Measurements from ENCODE around the gene NCOA3.

Gene NCOA3

GRCh38 chr20:47561603-47562583, 60.2 kb downstream of the NCOA3 start:
- FAIRE-seq (no peak), DNase-seq (ENCODE audit: insufficient read length) (no peak)
- no peak for TF ChIP-seq POLR2AphosphoS5 (IDR thresholded peaks at IDR 0.05; ENCODE audit: low read depth, low read length)
- no peak for TF ChIP-seq TAF1 (IDR thresholded peaks at IDR 0.05; ENCODE audit: borderline replicate concordance, low read depth, low read length)
- TF ChIP-seq POLR2A (IDR thresholded peaks at IDR 0.05; ENCODE audit: low read depth, low read length): no peak

- DNase-seq (ENCODE audit: insufficient read length) (no peak), FAIRE-seq (no peak)
These were observed 64.6 kb downstream of the NCOA3 start for GRCh38 chr20:47566269-47566668.

GRCh38 chr20:47568019-47568418, 66.3 kb downstream of the NCOA3 start:
- TF ChIP-seq POLR2A (IDR thresholded peaks at IDR 0.05; ENCODE audit: low read depth, low read length) (no peak), POLR2AphosphoS5 (IDR thresholded peaks at IDR 0.05; ENCODE audit: low read depth, low read length) (no peak), TAF1 (IDR thresholded peaks at IDR 0.05; ENCODE audit: borderline replicate concordance, low read depth, low read length) (no peak)
- no peak for FAIRE-seq
- no peak for DNase-seq (ENCODE audit: insufficient read length)

More at GRCh38 chr20:47566269-47566668, 64.6 kb downstream of the NCOA3 start:
- TF ChIP-seq POLR2A (IDR thresholded peaks at IDR 0.05; ENCODE audit: low read depth, low read length) (no peak), POLR2AphosphoS5 (IDR thresholded peaks at IDR 0.05; ENCODE audit: low read depth, low read length) (no peak), TAF1 (IDR thresholded peaks at IDR 0.05; ENCODE audit: borderline replicate concordance, low read depth, low read length) (no peak)

GRCh38 chr20:47568837-47569410, 67.2 kb downstream of the NCOA3 start:
- DNase-seq (ENCODE audit: insufficient read length) (no peak), FAIRE-seq (no peak)
- no peak for TF ChIP-seq POLR2A (IDR thresholded peaks at IDR 0.05; ENCODE audit: low read depth, low read length)
- TF ChIP-seq TAF1 (IDR thresholded peaks at IDR 0.05; ENCODE audit: borderline replicate concordance, low read depth, low read length): no peak

GRCh38 chr20:47571426-47571825, 69.7 kb downstream of the NCOA3 start:
- TF ChIP-seq POLR2A (IDR thresholded peaks at IDR 0.05; ENCODE audit: low read depth, low read length) (no peak), POLR2AphosphoS5 (IDR thresholded peaks at IDR 0.05; ENCODE audit: low read depth, low read length) (no peak), TAF1 (IDR thresholded peaks at IDR 0.05; ENCODE audit: borderline replicate concordance, low read depth, low read length) (no peak)
- DNase-seq (ENCODE audit: insufficient read length) (no peak), FAIRE-seq (no peak)

- DNase-seq (ENCODE audit: insufficient read length) (no peak), FAIRE-seq (no peak)
These were observed 70.5 kb downstream of the NCOA3 start for GRCh38 chr20:47572105-47572729.

GRCh38 chr20:47573559-47573958, 71.9 kb downstream of the NCOA3 start:
- no peak for FAIRE-seq

More at GRCh38 chr20:47572105-47572729, 70.5 kb downstream of the NCOA3 start:
- TF ChIP-seq POLR2AphosphoS5 (IDR thresholded peaks at IDR 0.05; ENCODE audit: low read depth, low read length): no peak
- TF ChIP-seq TAF1 (IDR thresholded peaks at IDR 0.05; ENCODE audit: borderline replicate concordance, low read depth, low read length): no peak
- no peak for TF ChIP-seq POLR2A (IDR thresholded peaks at IDR 0.05; ENCODE audit: low read depth, low read length)

GRCh38 chr20:47574616-47575364, 73.1 kb downstream of the NCOA3 start:
- DNase-seq (ENCODE audit: insufficient read length) (no peak), FAIRE-seq (no peak)
- no peak for TF ChIP-seq TAF1 (IDR thresholded peaks at IDR 0.05; ENCODE audit: borderline replicate concordance, low read depth, low read length)
- no peak for TF ChIP-seq POLR2AphosphoS5 (IDR thresholded peaks at IDR 0.05; ENCODE audit: low read depth, low read length)
- no peak for TF ChIP-seq POLR2A (IDR thresholded peaks at IDR 0.05; ENCODE audit: low read depth, low read length)

More at GRCh38 chr20:47573559-47573958, 71.9 kb downstream of the NCOA3 start:
- TF ChIP-seq TAF1 (IDR thresholded peaks at IDR 0.05; ENCODE audit: borderline replicate concordance, low read depth, low read length) (no peak), POLR2AphosphoS5 (IDR thresholded peaks at IDR 0.05; ENCODE audit: low read depth, low read length) (no peak), POLR2A (IDR thresholded peaks at IDR 0.05; ENCODE audit: low read depth, low read length) (no peak)
- DNase-seq (ENCODE audit: insufficient read length): no peak

- TF ChIP-seq POLR2AphosphoS5 (IDR thresholded peaks at IDR 0.05; ENCODE audit: low read depth, low read length) (no peak), POLR2A (IDR thresholded peaks at IDR 0.05; ENCODE audit: low read depth, low read length) (no peak), TAF1 (IDR thresholded peaks at IDR 0.05; ENCODE audit: borderline replicate concordance, low read depth, low read length) (no peak)
- FAIRE-seq: peak; percentile 83
- DNase-seq (ENCODE audit: insufficient read length): peak; percentile 36
These were observed 74.9 kb downstream of the NCOA3 start for GRCh38 chr20:47576516-47577033.

GRCh38 chr20:47577314-47577713, 75.6 kb downstream of the NCOA3 start:
- TF ChIP-seq TAF1 (IDR thresholded peaks at IDR 0.05; ENCODE audit: borderline replicate concordance, low read depth, low read length): no peak
- no peak for TF ChIP-seq POLR2A (IDR thresholded peaks at IDR 0.05; ENCODE audit: low read depth, low read length)
- TF ChIP-seq POLR2AphosphoS5 (IDR thresholded peaks at IDR 0.05; ENCODE audit: low read depth, low read length): no peak
- FAIRE-seq (no peak), DNase-seq (ENCODE audit: insufficient read length) (no peak)
